HG02840 (cell line): ENCODE measurements around the gene SDE2.

Experiments used
- ATAC-seq: cut with Tn5 transposase; IDR thresholded peaks from one replicate; pipeline ENCODE4 v1.9.1; 2021; ENCODE audit warnings: mild to moderate bottlenecking, moderate library complexity, moderate number of reproducible peaks; ENCODE audit not compliant: unreplicated experiment, low FRiP score

SDE2 gene

GRCh38 chr1:225999227-225999911 lies at the start of gene SDE2:
Gene SDE2 (minus strand): TSS chr1:225999343. CDS start chr1:225999312, 31 bp downstream.
- peak; percentile 86 for ATAC-seq

DNA sequence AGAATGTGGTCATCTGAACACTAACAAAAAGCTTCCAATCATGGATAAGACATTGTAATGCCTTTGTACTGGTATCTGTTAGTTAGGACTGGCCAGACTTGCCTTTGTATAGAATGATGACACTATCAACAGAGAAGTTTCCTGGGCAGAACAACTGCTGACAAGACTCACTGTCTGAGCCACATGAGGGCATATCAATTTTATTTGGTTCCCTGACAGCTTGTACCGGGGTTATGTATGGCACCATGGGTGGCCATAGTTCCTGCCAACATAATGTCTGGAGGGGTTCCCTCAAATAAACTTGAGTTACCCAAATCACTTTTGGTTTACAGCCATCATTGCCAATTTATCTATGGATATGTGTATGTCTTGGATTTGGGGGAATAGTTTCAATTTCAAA lies 49.7 kb upstream of the SDE2 start:
- no peak for ATAC-seq

DNA sequence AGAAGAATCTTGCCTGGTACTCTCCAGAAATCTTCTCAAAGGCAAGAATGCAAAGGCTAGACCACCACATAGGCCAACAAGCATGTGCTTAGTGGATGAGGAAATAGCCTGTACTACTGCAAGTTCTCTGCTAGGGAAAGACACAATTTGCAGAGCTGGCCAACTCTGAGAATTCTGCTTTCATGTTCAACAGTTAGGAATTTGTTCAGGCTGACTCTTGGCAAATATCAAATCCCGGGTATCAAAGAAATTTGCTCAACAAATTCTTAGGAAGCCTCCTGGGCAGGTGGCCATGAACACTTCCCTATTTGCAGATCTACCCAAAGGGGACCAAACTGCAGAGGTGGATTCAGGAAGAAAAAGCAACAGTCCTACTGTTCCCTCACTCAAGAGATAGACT lies 48.4 kb upstream of the SDE2 start:
- no peak for ATAC-seq

GRCh38 chr1:226046240-226046639 lies 47.1 kb upstream of the SDE2 start:
- ATAC-seq, result no peak

GRCh38 chr1:226044514-226045101 lies 45.5 kb upstream of the SDE2 start:
- no peak for ATAC-seq

GRCh38 chr1:226041419-226041818 lies 42.3 kb upstream of the SDE2 start:
- no peak for ATAC-seq

DNA sequence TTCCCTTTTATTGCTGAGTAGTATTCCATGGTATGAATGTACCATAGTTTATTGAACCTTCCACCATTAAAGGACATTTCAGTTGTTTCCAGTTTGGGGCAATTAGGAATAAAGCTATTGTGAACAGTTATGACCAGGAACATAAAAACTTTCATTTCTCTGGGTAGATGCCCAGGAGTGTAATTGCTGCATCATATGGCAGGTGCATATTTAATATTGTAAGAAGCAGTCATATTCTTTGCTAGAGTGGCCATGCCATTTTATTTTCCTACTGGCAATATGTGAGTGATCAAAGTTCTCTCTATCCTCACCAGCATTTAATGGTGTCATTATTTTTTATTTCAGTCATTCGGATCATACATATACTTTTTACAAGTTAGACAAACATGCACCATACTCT lies 39.5 kb upstream of the SDE2 start:
- no peak for ATAC-seq

DNA sequence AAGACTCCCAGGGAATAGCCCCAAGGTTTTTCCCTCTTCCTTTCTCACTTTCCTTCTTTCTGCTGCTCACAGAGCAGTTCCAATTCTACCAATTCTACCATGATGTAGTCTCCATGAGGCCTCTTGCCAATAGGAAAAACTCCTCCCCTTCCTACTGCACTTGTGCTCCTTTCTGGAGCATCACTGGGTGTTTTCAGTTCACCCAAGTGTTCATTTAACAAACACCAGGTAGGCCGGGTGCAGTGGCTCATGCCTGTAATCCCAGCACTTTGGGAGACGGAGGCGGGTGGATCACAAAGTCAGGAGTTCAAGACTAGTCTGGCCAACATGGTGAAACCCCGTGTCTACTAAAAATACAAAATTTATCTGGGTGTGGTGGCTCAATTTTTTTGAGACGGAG lies 36.8 kb upstream of the SDE2 start:
- ATAC-seq, result no peak

GRCh38 chr1:226034482-226034881 lies 35.3 kb upstream of the SDE2 start:
- no peak for ATAC-seq

GRCh38 chr1:226033991-226034390 lies 34.8 kb upstream of the SDE2 start:
- no peak for ATAC-seq

- no peak for ATAC-seq
These were observed 34.4 kb upstream of the SDE2 start for GRCh38 chr1:226033582-226033981.

DNA sequence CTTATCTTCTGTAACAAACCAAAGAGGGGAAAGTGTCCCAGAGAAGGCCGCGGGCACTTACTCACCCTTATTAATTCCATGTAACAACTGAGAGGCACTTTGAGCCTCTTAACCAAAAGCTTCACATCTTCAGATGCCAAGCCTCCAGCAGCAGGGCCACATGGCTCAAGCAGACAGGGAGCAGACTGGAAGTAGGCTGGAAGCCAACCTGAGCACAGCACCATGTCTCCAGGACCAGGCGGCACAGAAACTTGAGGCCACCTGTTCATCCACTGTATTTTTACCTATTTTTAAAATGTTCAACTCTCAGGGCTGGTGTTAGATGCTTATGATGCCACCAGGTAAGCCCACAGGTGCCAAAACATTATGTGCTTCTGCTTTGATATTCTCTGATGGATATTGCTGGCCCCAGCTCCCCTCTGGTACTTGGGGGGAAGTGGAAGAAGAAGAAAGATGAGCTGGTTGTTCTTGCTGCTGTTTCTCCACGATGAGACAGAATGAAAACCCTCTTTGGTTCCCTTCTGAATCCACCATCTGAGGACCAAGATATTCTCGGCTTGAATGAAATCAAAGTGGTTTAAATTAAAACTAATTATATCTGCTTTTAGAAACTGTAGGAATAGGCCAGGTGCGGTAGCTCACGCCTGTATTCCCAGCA lies 30.6 kb upstream of the SDE2 start:
- no peak for ATAC-seq

DNA sequence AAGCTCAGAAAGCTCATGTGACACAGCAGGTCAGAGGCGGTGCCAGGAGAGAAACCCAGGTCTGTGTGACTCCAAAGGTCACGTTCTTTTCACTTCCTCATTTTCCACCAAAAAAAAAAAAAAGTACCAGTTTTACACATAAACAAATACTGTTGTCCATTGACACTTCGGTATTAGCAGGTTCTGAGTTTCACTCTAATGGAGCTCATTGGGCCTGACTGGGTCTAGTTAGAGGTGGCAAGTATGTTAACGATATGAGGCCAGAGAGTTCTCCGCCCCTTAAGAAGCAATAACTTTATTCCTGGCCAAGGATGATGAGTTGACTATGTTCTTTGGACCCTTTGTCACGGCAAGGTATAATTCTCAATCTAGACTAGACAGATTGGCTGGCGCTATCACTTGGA lies 30.0 kb upstream of the SDE2 start:
- ATAC-seq, result peak; percentile 78

DNA sequence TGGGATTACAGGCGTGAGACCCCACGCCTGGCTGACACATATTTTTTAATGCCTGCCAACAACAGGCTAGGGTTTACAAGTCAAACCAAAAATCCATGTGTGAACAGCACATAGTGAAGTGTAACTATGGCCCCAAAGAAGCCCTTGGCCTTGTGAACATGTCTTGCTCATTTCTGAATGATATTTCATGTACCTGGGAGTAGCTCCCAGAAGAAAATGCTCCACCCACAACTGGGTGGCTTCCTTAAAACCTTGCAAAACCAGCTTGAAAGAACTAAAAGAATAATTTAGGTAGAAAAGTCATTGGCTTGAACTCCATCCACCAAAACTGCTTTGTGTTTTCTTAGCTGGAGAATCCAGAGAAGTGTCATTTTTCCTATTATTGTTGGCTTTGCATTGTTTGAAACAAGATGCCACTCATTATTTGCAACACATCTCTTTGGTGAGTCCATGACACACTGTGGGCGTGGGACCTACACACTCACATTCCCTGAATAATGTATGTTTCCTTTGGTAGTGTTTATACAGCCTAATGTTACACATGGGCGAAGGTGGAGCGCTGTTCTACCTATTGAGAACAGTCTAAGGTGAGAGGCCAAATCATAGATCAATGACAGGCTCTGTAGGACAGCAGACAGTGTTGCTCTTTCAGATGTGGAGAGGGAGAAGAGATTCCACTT lies 28.5 kb upstream of the SDE2 start:
- ATAC-seq, result no peak

DNA sequence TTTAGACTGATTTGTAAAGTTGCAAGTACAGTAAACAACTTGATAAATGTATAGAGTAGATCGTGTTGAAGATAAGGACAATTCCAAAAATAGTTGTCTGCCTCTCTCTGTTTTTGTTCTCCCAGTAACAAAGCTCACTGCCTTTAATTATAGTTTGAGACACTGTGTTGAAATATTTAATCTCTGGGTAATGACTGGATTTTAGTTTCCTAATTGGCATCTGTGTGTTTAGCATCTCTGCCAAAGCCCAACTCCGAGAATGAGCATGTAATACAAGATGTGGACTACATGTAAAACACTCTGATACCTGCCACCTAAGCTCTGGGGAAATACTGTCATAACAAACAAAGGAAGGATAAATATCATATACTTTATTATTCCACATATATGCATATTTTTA lies 27.7 kb upstream of the SDE2 start:
- no peak for ATAC-seq

DNA sequence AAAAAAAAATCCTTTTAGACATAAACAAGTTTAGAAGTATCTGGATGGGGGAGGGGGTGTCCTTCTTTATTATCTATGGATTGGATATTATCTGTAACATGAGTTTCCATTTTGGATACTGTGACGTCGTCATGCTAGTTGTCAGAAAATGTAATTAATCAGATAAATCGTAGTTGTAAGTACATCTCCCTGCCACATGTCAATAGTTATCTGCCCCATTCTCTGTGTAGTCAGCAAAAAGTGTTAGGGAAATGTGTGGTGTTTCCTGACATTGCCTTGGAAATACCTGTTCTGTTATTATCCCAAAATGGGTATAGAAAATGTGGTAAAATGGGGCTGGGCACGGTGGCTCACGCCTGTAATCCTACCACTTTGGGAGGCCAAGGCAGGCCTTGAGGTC lies 24.6 kb upstream of the SDE2 start:
- ATAC-seq, result no peak

DNA sequence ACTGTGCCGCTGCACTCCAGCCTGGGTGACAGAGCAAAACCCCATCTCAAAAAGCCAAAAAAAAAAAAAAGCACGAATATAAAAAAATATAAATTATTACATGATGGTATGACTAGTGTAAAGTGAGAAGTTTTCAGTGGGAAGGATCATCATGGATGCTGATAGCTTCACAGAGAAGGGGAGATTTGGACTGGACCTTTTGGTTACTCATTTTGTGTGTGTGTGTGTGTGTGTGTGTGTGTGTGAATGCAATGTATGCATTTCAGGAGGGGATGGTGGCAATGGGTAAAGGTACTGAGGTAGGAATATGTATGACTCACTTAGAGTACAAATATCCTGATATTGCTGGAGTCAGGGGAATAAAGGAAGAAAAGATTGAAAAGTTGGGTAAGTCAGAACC lies 22.7 kb upstream of the SDE2 start:
- no peak for ATAC-seq

DNA sequence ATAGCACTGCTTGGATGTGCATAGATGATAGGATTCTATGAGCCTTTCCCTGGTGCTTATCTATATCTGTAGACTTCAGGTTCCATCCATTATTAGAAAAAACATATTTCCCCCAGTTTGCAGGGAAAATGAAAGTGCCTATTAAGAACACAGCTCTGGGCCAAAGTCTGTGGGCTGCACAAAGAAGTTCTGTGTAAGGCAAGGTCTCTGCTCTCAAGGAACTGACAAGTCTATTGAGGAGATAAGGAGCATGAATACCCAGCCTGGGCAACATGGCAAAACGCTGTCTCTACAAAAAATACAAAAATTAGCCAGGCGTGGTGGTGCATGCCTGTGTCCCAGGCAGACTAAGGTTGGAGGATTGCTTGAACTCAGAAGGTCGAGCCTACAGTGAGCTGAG lies 22.3 kb upstream of the SDE2 start:
- ATAC-seq, result no peak

DNA sequence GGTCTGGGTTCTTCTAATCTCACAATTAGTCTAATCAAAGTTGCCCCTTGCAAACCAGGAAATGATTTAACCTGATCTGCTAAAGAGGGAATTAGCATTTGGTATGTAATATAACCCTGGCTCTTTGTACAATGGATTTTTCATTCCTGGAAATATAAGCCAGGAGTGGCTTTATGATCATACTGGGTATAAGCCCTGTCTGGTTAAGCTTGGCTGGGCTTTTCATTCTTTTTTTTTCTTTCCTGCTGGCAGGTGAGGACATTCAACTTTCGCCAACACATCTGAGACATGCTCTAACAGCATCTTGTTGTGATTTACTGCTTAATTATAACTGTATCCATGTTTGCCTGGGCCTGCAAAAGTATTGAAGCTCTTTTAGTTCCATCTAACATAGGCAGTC lies 20.4 kb upstream of the SDE2 start:
- no peak for ATAC-seq

DNA sequence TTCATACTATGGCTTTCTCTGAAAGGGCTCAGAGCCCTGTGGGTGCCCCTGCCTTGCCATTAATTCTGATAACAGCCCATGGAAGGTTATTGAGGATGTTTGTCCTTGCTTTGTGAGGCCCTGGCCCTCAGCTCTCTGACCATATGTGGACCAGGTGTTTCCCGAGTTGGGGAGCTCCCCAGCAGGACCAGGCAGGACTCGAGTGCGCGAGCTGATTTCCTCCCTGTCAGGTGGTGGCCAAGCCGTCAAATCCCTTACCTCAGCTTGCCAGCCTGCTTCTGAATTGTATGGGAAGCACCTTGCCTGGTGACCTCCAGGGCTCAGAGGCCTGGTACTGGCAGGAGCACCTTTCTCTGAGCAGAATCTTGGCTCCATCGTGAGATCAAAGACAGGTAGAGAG lies 17.9 kb upstream of the SDE2 start:
- ATAC-seq, result no peak

- ATAC-seq, result no peak
These were observed 10.5 kb upstream of the SDE2 start for GRCh38 chr1:226009650-226010044.
